Liver (tissue), 9 donors: ENCODE results near the gene SLC8A3. TPM values are rescaled to one million over a fixed set of nuclear protein-coding genes. Genes with fewer than 3 reads are reported as not detected.

Experiments
- DNase-seq: peaks from one replicate; pipeline ENCODE4 v3.0.0-alpha.2; 2017; ENCODE audit warnings: low spot score
- H3K27ac ChIP-seq, 2 donors: one replicate each; pipeline ENCODE4 v1.7.0; 2013; ENCODE audit warnings: inconsistent platforms in 2 of 2, low read length in 2 of 2, control low read depth in 1 of 2, low read depth in 1 of 2, mild to moderate bottlenecking in 1 of 2
- H3K27me3 ChIP-seq, 4 donors: one replicate each; pipeline versions ENCODE4 v1.6.1 to v1.7.0; 2013; ENCODE audit warnings: low read length in 3 of 4, inconsistent platforms in 1 of 4, mild to moderate bottlenecking in 1 of 4, moderate library complexity in 1 of 4; ENCODE audit not compliant: control insufficient read depth in 4 of 4, insufficient read depth in 4 of 4
- H3K36me3 ChIP-seq, 4 donors: one replicate each; pipeline versions ENCODE4 v1.6.1 to v1.7.0; 2013; ENCODE audit warnings: low read length in 3 of 4, mild to moderate bottlenecking in 3 of 4, low read depth in 1 of 4, moderate library complexity in 1 of 4; ENCODE audit not compliant: control insufficient read depth in 4 of 4, insufficient read depth in 3 of 4
- H3K4me1 ChIP-seq, 4 donors: one replicate each; pipeline versions ENCODE4 v1.6.1 to v1.7.0; 2013; ENCODE audit warnings: low read length in 3 of 4, mild to moderate bottlenecking in 3 of 4, moderate library complexity in 1 of 4; ENCODE audit not compliant: control insufficient read depth in 4 of 4, insufficient read depth in 4 of 4
- H3K4me3 ChIP-seq, 3 donors: one replicate each; pipeline versions ENCODE4 v1.6.1 to v1.7.0; 2013; ENCODE audit warnings: low read length in 3 of 3, control low read depth in 1 of 3, low read depth in 1 of 3, mild to moderate bottlenecking in 1 of 3
- H3K9ac ChIP-seq, 2 donors: one replicate each; pipeline ENCODE4 v1.7.0; 2013; ENCODE audit warnings: low read length in 2 of 2, mild to moderate bottlenecking in 2 of 2, moderate library complexity in 2 of 2, control low read depth in 1 of 2, low read depth in 1 of 2
- H3K9me3 ChIP-seq, 4 donors: one replicate each; pipeline versions ENCODE4 v1.6.1 to v1.7.0; 2013; ENCODE audit warnings: low read length in 3 of 4; ENCODE audit not compliant: control insufficient read depth in 4 of 4
- CTCF ChIP-seq: fragments of 150-350 bp; IDR thresholded peaks from 2 replicates; pipeline ENCODE4 v1.5.1; 2017; ENCODE audit warnings: improper control_type of control experiment, low read depth, low read length; ENCODE audit not compliant: missing input control
- EGR1 ChIP-seq, 2 donors: IDR thresholded peaks; 2 replicates each; pipeline ENCODE4 v1.6.1; 2016 to 2018; ENCODE audit warnings: antibody characterized with exemption in 2 of 2, low read depth in 2 of 2
- FOXA1 ChIP-seq: IDR thresholded peaks from 2 replicates; pipeline ENCODE4 v1.6.1; 2016; ENCODE audit warnings: antibody characterized with exemption
- FOXA2 ChIP-seq: IDR thresholded peaks from 2 replicates; pipeline ENCODE4 v1.6.1; 2016; ENCODE audit warnings: antibody characterized with exemption
- GABPA ChIP-seq, 2 donors: IDR thresholded peaks in 1 of 2; conservative IDR thresholded peaks in 1 of 2; 2 replicates each; pipeline ENCODE4 v1.6.1; 2016; ENCODE audit warnings: antibody characterized with exemption in 2 of 2, mild to moderate bottlenecking in 1 of 2, moderate library complexity in 1 of 2
- HNF4A ChIP-seq, 2 donors: conservative IDR thresholded peaks; 2 replicates each; pipeline ENCODE4 v1.6.1; 2016; ENCODE audit warnings: antibody characterized with exemption in 2 of 2, mild to moderate bottlenecking in 2 of 2
- HNF4G ChIP-seq: IDR thresholded peaks from 2 replicates; pipeline ENCODE4 v1.6.1; 2016; ENCODE audit warnings: antibody characterized with exemption
- JUND ChIP-seq, 2 donors: IDR thresholded peaks; 2 replicates each; pipeline ENCODE4 v1.6.1; 2016; ENCODE audit warnings: antibody characterized with exemption in 2 of 2
- MAX ChIP-seq: IDR thresholded peaks from 2 replicates; pipeline ENCODE4 v1.6.1; 2016; ENCODE audit warnings: antibody characterized with exemption
- NR2F2 ChIP-seq: IDR thresholded peaks from 2 replicates; pipeline ENCODE4 v1.6.1; 2016; ENCODE audit warnings: antibody characterized with exemption
- REST ChIP-seq: IDR thresholded peaks from 2 replicates; pipeline ENCODE4 v1.6.1; 2016; ENCODE audit warnings: antibody characterized with exemption, mild to moderate bottlenecking
- RXRA ChIP-seq, 2 donors: IDR thresholded peaks; 2 replicates each; pipeline ENCODE4 v1.6.1; 2017 to 2018; ENCODE audit warnings: antibody characterized with exemption in 2 of 2, mild to moderate bottlenecking in 1 of 2
- SP1 ChIP-seq: IDR thresholded peaks from 2 replicates; pipeline ENCODE4 v1.6.1; 2018; ENCODE audit warnings: antibody characterized with exemption, mild to moderate bottlenecking
- TAF1 ChIP-seq: conservative IDR thresholded peaks from 2 replicates; pipeline ENCODE4 v1.6.1; 2016; ENCODE audit warnings: antibody characterized with exemption, mild to moderate bottlenecking
- YY1 ChIP-seq: IDR thresholded peaks from 2 replicates; pipeline ENCODE4 v1.6.1; 2016; ENCODE audit warnings: antibody characterized with exemption, mild to moderate bottlenecking
- ZBTB33 ChIP-seq: IDR thresholded peaks from 2 replicates; pipeline ENCODE4 v1.6.1; 2016; ENCODE audit warnings: antibody characterized with exemption
- WGBS: extraction: QIAGEN DNeasy Blood & Tissue Kit; methylation state at CpG from one replicate; pipeline ENCODE4 v1.1.7; 2013; 5-methylcytosine and 5-hydroxymethylcytosine counted together
- polyA plus RNA-seq, 2 donors: library from polyadenylated mRNA; stranded (reverse) in 1 of 2; unstranded in 1 of 2; fragments of 200-250 nt in 1 of 2; fragments of >200 nt in 1 of 2; fragmentation: Nextera tagmentation in 1 of 2; extraction: Ambion mirVana in 1 of 2; gene quantifications; one replicate each; pipeline versions ENCODE4 v1.2.1 to v1.2.3, GENCODE V29; 2013 to 2015
- total RNA-seq, 2 donors: library from RNA; depleted of rRNA; stranded (reverse); fragments of >200 nt; gene quantifications; one replicate each; pipeline ENCODE4 v1.2.3, GENCODE V29; 2014
- TF ChIP-seq, protein P1 (sequence below): IDR thresholded peaks from 2 replicates; pipeline ENCODE4 v1.6.1; 2016; ENCODE audit warnings: antibody characterized with exemption
- donor health status: healthy.
- donor health status: healthy.
- donor health status: healthy.
- donor health status: healthy.
- donor health status: healthy.

The SLC8A3 gene
- total and polyA plus RNA-seq, 4 donors, result 0.05 to 0.56 (median 0.10) TPM; not detected in 1

- Histone ChIP-seq H3K9me3 (no peaks in the 10 kb centered on the region), H3K4me1 (peaks cover 0 to 37% (median 18%) of the 10 kb centered on the region in 4 donors), H3K9ac (no peak overlapping the region), H3K36me3 (peaks cover 0 to 9% (median 0%) of the 10 kb centered on the region in 4 donors), H3K27ac (no peak overlapping the region), H3K4me3 (no peak overlapping the region), H3K27me3 (no peaks in the 10 kb centered on the region)
- no peak for DNase-seq
- no peak for TF ChIP-seq SP1
- TF ChIP-seq JUND (IDR thresholded peaks at IDR 0.05), result no peak
- TF ChIP-seq ZBTB33, result no peak
- no peak for TF ChIP-seq HNF4A (conservative IDR thresholded peaks at IDR 0.05)
- no peak for TF ChIP-seq FOXA1
- no peak for TF ChIP-seq HNF4G
- no peak for TF ChIP-seq FOXA2
- no peak for TF ChIP-seq NR2F2
- TF ChIP-seq RXRA (IDR thresholded peaks at IDR 0.05), result no peak
- TF ChIP-seq EGR1 (IDR thresholded peaks at IDR 0.05; ENCODE audit: low read depth in 2 of 2), result no peak
- TF ChIP-seq MAX, result no peak
- no peak for TF ChIP-seq CTCF
- TF ChIP-seq YY1, result no peak
- TF ChIP-seq, protein P1, sequence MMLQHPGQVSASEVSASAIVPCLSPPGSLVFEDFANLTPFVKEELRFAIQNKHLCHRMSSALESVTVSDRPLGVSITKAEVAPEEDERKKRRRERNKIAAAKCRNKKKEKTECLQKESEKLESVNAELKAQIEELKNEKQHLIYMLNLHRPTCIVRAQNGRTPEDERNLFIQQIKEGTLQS, result no peak
- TF ChIP-seq REST, result no peak
- TF ChIP-seq TAF1, result no peak
- TF ChIP-seq GABPA (IDR thresholded peaks at IDR 0.05 in 1 of 2, conservative IDR thresholded peaks at IDR 0.05 in 1 of 2), result no peak
- 90% methylated on average over 1 of the region's 1 CpG for WGBS
These were observed 192.5 kb downstream of the SLC8A3 start for GRCh38 chr14:69996216-69996615.

Other genes starting within 250 kb of the SLC8A3 start
- gene COX16, start 170.7 kb upstream of the SLC8A3 start, total RNA-seq, result 10 to 100 TPM; 10.3 to 13.3 TPM
- gene COX16, start 170.7 kb upstream of the SLC8A3 start, polyA plus RNA-seq, result 10 to 100 TPM; 21.2 to 77.0 TPM
- 10 to 100 TPM; 12.4 to 22.0 TPM for gene SYNJ2BP, start 228.1 kb upstream of the SLC8A3 start, total RNA-seq
- gene SYNJ2BP, start 228.1 kb upstream of the SLC8A3 start, polyA plus RNA-seq, result 10 to 100 TPM in 1 of 2 donors, 1 to 10 TPM in 1; 8.8 to 27.1 TPM